Lung (tissue), 12 donors: ENCODE measurements around the gene LSAMP. TPM values are rescaled to one million over a fixed set of nuclear protein-coding genes. Genes with fewer than 3 reads are reported as not detected.

Source experiments
- ATAC-seq: fragments of 200-7000 bp; cut with Tn5 transposase; one replicate; pipeline ENCODE4 v1.9.1; 2020; ENCODE audit warnings: moderate number of reproducible peaks; ENCODE audit not compliant: insufficient read depth, low FRiP score
- DNase-seq, 3 donors: peaks; one replicate each; pipeline ENCODE4 v3.0.0-alpha.2; 2013 to 2017
- H3K27ac ChIP-seq, 2 donors: one replicate each; pipeline ENCODE4 v1.5.1; 2013; ENCODE audit warnings: mild to moderate bottlenecking in 2 of 2, moderate library complexity in 2 of 2, control low read depth in 1 of 2, inconsistent platforms in 1 of 2, low read depth in 1 of 2, low read length in 1 of 2
- H3K27me3 ChIP-seq, 3 donors: one replicate each; pipeline ENCODE4 v1.5.1; 2013; ENCODE audit warnings: low read length in 2 of 3; ENCODE audit not compliant: control insufficient read depth in 3 of 3, insufficient read depth in 3 of 3
- H3K36me3 ChIP-seq, 4 donors: one replicate each; pipeline ENCODE4 v1.5.1; 2013; ENCODE audit warnings: low read length in 4 of 4, mild to moderate bottlenecking in 1 of 4, moderate library complexity in 1 of 4; ENCODE audit not compliant: control insufficient read depth in 4 of 4, insufficient read depth in 4 of 4
- H3K4me1 ChIP-seq, 5 donors: one replicate each; pipeline ENCODE4 v1.5.1; 2013; ENCODE audit warnings: low read length in 5 of 5, mild to moderate bottlenecking in 2 of 5, moderate library complexity in 1 of 5; ENCODE audit not compliant: control insufficient read depth in 5 of 5, insufficient read depth in 5 of 5
- H3K4me3 ChIP-seq: one replicate; pipeline ENCODE4 v1.5.1; 2013; ENCODE audit warnings: mild to moderate bottlenecking, control low read depth, moderate library complexity
- H3K9ac ChIP-seq, 2 donors: one replicate each; pipeline ENCODE4 v1.5.1; 2013; ENCODE audit warnings: low read length in 2 of 2, control low read depth in 1 of 2; ENCODE audit not compliant: insufficient read depth in 1 of 2
- H3K9me3 ChIP-seq, 4 donors: one replicate each; pipeline ENCODE4 v1.5.1; 2013; ENCODE audit warnings: low read length in 3 of 4, mild to moderate bottlenecking in 1 of 4, moderate library complexity in 1 of 4; ENCODE audit not compliant: control insufficient read depth in 4 of 4, insufficient read depth in 3 of 4
- CTCF ChIP-seq: IDR thresholded peaks from 2 replicates; pipeline ENCODE4 v1.5.1; 2012; ENCODE audit warnings: mild to moderate bottlenecking; ENCODE audit errors: control extremely low read depth, extremely low read depth
- WGBS, 2 donors: extraction: QIAGEN DNeasy Blood & Tissue Kit; methylation state at CpG; one replicate each; pipeline ENCODE4 v1.1.7; 2013; 5-methylcytosine and 5-hydroxymethylcytosine counted together
- polyA plus RNA-seq, 2 donors: library from polyadenylated mRNA; stranded (reverse); fragments of 200-250 nt; gene quantifications; one replicate each; pipeline ENCODE4 v1.2.1, GENCODE V29; 2013
- total RNA-seq, 2 donors: library from RNA; depleted of rRNA in 1 of 2; stranded (reverse); fragments of >200 nt in 1 of 2; gene quantifications; one replicate each; pipeline ENCODE4 v1.2.1, GENCODE V29; 2014 to 2021
- donor health status: control.
- donor health status: control.
- donor health status: Bipolar disorder and iron deficiency.
- donor health status: healthy.
- donor health status: DM: yes; HTN: yes; CAD: no.

LSAMP gene
- total and polyA plus RNA-seq, 4 donors = 1.6 to 21.9 (median 9.5) TPM

GRCh38 chr3:116240261-116240660 lies 205.0 kb downstream of the LSAMP start:
- Histone ChIP-seq H3K36me3 (no peaks in the 10 kb centered on the region), H3K9me3 (peaks cover 0 to 4% (median 0%) of the 10 kb centered on the region in 4 donors), H3K27ac (no peak overlapping the region), H3K4me1 (no peaks in the 10 kb centered on the region), H3K4me3 (no peak overlapping the region), H3K27me3 (no peaks in the 10 kb centered on the region), H3K9ac (no peak overlapping the region)
- no peak for TF ChIP-seq CTCF
- 0% methylated on average over 1 of the region's 1 CpG for WGBS, 2 donors
- DNase-seq = no peak
- no peak for ATAC-seq

- DNase-seq (no peak), ATAC-seq (no peak)
- H3K27ac ChIP-seq = no peak overlapping the region
- H3K27me3 ChIP-seq = no peaks in the 10 kb centered on the region
- no peak for TF ChIP-seq CTCF
- H3K9me3 ChIP-seq = peaks cover 0 to 4% (median 0%) of the 10 kb centered on the region in 4 donors
- H3K4me1 ChIP-seq = peaks cover 0 to 2% (median 0%) of the 10 kb centered on the region in 5 donors
- no peaks in the 10 kb centered on the region for H3K36me3 ChIP-seq
- no peak overlapping the region for H3K4me3 ChIP-seq
- no peak overlapping the region for H3K9ac ChIP-seq
- 23 to 25% methylated on average over 2 of the region's 2 CpGs for WGBS, 2 donors
These were observed 206.3 kb downstream of the LSAMP start for GRCh38 chr3:116238846-116239565.

- no peak for ATAC-seq
- DNase-seq = peak in 2 of 3 donors; percentile 36 to 48
- no peaks in the 10 kb centered on the region for H3K27me3 ChIP-seq
- H3K27ac ChIP-seq = no peak overlapping the region
- no peak for TF ChIP-seq CTCF
- H3K36me3 ChIP-seq = no peaks in the 10 kb centered on the region
- 52 to 77% methylated on average over 4 of the region's 4 CpGs for WGBS, 2 donors
- peaks cover 0 to 4% (median 0%) of the 10 kb centered on the region in 5 donors for H3K4me1 ChIP-seq
- H3K9ac ChIP-seq = no peak overlapping the region
- H3K4me3 ChIP-seq = no peak overlapping the region
- H3K9me3 ChIP-seq = peaks cover 0 to 4% (median 0%) of the 10 kb centered on the region in 4 donors
These were observed 211.5 kb downstream of the LSAMP start for GRCh38 chr3:116233711-116234357.
